MM.1S (cell line): ENCODE measurements around the gene LNX1.

Experiments used
- CTCF ChIP-seq: fragments of 300-600 bp; sonication (generic); IDR thresholded peaks from 2 replicates; pipeline ENCODE4 v1.5.1; 2016; ENCODE audit warnings: antibody characterized with exemption, low read length, mixed read lengths
- EZH2 ChIP-seq: fragments of 300-600 bp; sonication (generic); optimal IDR thresholded peaks from 2 replicates; pipeline ENCODE3; 2017; ENCODE audit warnings: low read depth, mild to moderate bottlenecking, antibody characterized with exemption, low read length, mixed read lengths
- EZH2phosphoT487 ChIP-seq: fragments of 300-600 bp; sonication (generic); IDR thresholded peaks from 2 replicates; pipeline ENCODE4 v1.6.1; 2018; ENCODE audit warnings: antibody characterized with exemption, low read length

GRCh38 chr4:53616219-53616618 is 24.9 kb upstream of the LNX1 start:
- TF ChIP-seq CTCF (no peak), EZH2phosphoT487 (no peak), EZH2 (no peak)
